ENCODE data around the gene MOB4.
A peak's percentile ranks its signal among the peaks of the same experiment; 100 is the strongest.
"Not testable (repeated sequence)": the region's sequence is repeated elsewhere in the genome, so short reads cannot be mapped to it uniquely, and the experiment has no call there.

Gene MOB4

GRCh38 chr2:197587255-197587654, 71.4 kb downstream of the MOB4 start:
- not testable (repeated sequence) for DNase-seq (ENCODE audit: low read depth in 2 of 3, low spot score in 1 of 3)

- no peak for DNase-seq (ENCODE audit: low read depth in 2 of 3, low spot score in 1 of 3)
Measured at GRCh38 chr2:197591339-197592072, 75.6 kb downstream of the MOB4 start.

- DNase-seq (ENCODE audit: low read depth in 2 of 3, low spot score in 1 of 3), result no peak
Measured at GRCh38 chr2:197596766-197597165, 80.9 kb downstream of the MOB4 start.

GRCh38 chr2:197597166-197597565, 81.3 kb downstream of the MOB4 start:
- DNase-seq (ENCODE audit: low read depth in 2 of 3, low spot score in 1 of 3), result no peak

- no peak for DNase-seq (ENCODE audit: low read depth in 2 of 3, low spot score in 1 of 3)
Measured at GRCh38 chr2:197598450-197598849, 82.6 kb downstream of the MOB4 start.

GRCh38 chr2:197599285-197599965, 83.6 kb downstream of the MOB4 start:
- DNase-seq (ENCODE audit: low read depth in 2 of 3, low spot score in 1 of 3), result peak in 2 of 3 donors; percentile 1 to 3

- DNase-seq (ENCODE audit: low read depth in 2 of 3, low spot score in 1 of 3), result no peak
Measured at GRCh38 chr2:197600306-197600705, 84.4 kb downstream of the MOB4 start.

- no peak for DNase-seq (ENCODE audit: low read depth in 2 of 3, low spot score in 1 of 3)
Measured at GRCh38 chr2:197601726-197602125, 85.9 kb downstream of the MOB4 start.

All from stimulated activated CD4-positive, alpha-beta T cell treated with anti-CD3 and anti-CD28 coated beads, Interleukin-12 subunit alpha, Interleukin-12 subunit beta, amount 100 ng/mL, for 48 hours (primary cell).